ENCODE measurements around the gene IQCF6.
"Not testable (repeated sequence)": the region's sequence is repeated elsewhere in the genome, so short reads cannot be mapped to it uniquely, and the experiment has no call there.

Gene IQCF6

GRCh38 chr3:51773529-51774056 lies 5.4 kb downstream of the IQCF6 start:
- no peak for DNase-seq (ENCODE audit: low spot score)

GRCh38 chr3:51759203-51759602 lies 19.8 kb downstream of the IQCF6 start:
- DNase-seq (ENCODE audit: low spot score), result no peak

- not testable (repeated sequence) for DNase-seq (ENCODE audit: low spot score)
Observed at GRCh38 chr3:51753763-51754750, 25.0 kb downstream of the IQCF6 start.

- DNase-seq (ENCODE audit: low spot score), result no peak
Observed at GRCh38 chr3:51751287-51751686, 27.8 kb downstream of the IQCF6 start.

- no peak for DNase-seq (ENCODE audit: low spot score)
Observed at GRCh38 chr3:51750878-51751277, 28.2 kb downstream of the IQCF6 start.

- no peak for DNase-seq (ENCODE audit: low spot score)
Observed at GRCh38 chr3:51748327-51748726, 30.7 kb downstream of the IQCF6 start.

GRCh38 chr3:51747840-51748239 lies 31.2 kb downstream of the IQCF6 start:
- no peak for DNase-seq (ENCODE audit: low spot score)

GRCh38 chr3:51742978-51743377 lies 36.1 kb downstream of the IQCF6 start:
- DNase-seq (ENCODE audit: low spot score), result not testable (repeated sequence)

- DNase-seq (ENCODE audit: low spot score), result not testable (repeated sequence)
Observed at GRCh38 chr3:51742320-51742719, 36.7 kb downstream of the IQCF6 start.

GRCh38 chr3:51739110-51739509 lies 39.9 kb downstream of the IQCF6 start:
- DNase-seq (ENCODE audit: low spot score), result no peak

- no peak for DNase-seq (ENCODE audit: low spot score)
Observed at GRCh38 chr3:51735950-51736349, 43.1 kb downstream of the IQCF6 start.

GRCh38 chr3:51735039-51735438 lies 44.0 kb downstream of the IQCF6 start:
- no peak for DNase-seq (ENCODE audit: low spot score)

- DNase-seq (ENCODE audit: low spot score), result no peak
Observed at GRCh38 chr3:51734572-51734907, 44.5 kb downstream of the IQCF6 start.

- DNase-seq (ENCODE audit: low spot score), result no peak
Observed at GRCh38 chr3:51733859-51734571, 45.0 kb downstream of the IQCF6 start.

- no peak for DNase-seq (ENCODE audit: low spot score)
Observed at GRCh38 chr3:51729042-51729633, 49.9 kb downstream of the IQCF6 start.
